GM10266 (cell line): ENCODE data around the gene SYT13.

Source experiments
- DNase-seq: peaks from one replicate; pipeline ENCODE4 v3.0.0; 2012; ENCODE audit errors: extremely low spot score
- TF ChIP-seq, protein P1 (sequence below): IDR thresholded peaks from 2 replicates; pipeline ENCODE4 v1.5.1; 2012; ENCODE audit warnings: mild to moderate bottlenecking, low read depth; ENCODE audit not compliant: control insufficient read depth, insufficient read depth; ENCODE audit errors: missing control alignments

The SYT13 gene

GRCh38 chr11:45287316-45287903 is 1.3 kb upstream of the SYT13 start:
- TF ChIP-seq, protein P1, sequence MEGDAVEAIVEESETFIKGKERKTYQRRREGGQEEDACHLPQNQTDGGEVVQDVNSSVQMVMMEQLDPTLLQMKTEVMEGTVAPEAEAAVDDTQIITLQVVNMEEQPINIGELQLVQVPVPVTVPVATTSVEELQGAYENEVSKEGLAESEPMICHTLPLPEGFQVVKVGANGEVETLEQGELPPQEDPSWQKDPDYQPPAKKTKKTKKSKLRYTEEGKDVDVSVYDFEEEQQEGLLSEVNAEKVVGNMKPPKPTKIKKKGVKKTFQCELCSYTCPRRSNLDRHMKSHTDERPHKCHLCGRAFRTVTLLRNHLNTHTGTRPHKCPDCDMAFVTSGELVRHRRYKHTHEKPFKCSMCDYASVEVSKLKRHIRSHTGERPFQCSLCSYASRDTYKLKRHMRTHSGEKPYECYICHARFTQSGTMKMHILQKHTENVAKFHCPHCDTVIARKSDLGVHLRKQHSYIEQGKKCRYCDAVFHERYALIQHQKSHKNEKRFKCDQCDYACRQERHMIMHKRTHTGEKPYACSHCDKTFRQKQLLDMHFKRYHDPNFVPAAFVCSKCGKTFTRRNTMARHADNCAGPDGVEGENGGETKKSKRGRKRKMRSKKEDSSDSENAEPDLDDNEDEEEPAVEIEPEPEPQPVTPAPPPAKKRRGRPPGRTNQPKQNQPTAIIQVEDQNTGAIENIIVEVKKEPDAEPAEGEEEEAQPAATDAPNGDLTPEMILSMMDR = no peak

GRCh38 chr11:45285250-45285828 is 802 bp downstream of the SYT13 start:
- no peak for DNase-seq
- TF ChIP-seq, protein P1 = no peak

More at GRCh38 chr11:45287316-45287903, 1.3 kb upstream of the SYT13 start:
- no peak for DNase-seq

DNA sequence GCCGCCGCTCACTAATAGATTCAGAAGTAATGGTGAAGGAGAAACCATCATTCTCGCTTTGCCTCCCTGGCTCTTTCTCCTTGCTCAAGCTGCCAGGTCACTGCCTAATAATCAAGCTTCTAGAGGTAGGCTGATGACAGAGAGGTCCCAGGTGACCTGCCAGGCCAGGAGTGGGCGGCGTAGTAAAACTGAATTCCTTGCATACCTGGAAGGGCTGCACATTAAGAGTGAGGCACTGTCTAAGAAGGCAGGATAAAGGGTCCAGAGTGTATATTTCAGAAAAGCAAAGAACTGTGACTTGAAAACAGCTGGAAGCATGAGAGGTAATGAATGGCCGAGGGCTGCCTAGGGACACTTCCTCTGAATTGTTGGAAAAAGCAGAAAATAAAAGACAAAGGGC is 4.1 kb downstream of the SYT13 start:
- TF ChIP-seq, protein P1 = no peak

DNA sequence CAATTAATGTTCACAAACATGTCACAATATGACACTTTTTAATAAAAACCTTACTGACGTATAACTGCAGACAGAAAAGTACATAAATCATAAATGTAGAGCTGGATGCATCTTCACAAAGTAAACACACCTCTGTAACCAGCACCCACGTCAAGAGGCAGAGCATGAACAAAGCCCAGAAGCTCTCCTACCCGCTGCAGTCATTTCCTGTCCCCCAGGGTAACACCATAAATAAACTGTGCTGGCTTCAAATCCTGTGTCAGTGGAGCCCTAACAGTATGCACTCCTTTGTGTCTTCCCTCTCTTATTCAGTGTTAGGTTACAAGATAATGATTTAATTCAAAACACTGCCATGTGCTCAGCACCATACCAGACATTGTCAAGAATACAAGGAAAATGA is 5.7 kb downstream of the SYT13 start:
- DNase-seq = no peak
- TF ChIP-seq, protein P1 = no peak

More for the DNA sequence above, 4.1 kb downstream of the SYT13 start:
- no peak for DNase-seq

DNA sequence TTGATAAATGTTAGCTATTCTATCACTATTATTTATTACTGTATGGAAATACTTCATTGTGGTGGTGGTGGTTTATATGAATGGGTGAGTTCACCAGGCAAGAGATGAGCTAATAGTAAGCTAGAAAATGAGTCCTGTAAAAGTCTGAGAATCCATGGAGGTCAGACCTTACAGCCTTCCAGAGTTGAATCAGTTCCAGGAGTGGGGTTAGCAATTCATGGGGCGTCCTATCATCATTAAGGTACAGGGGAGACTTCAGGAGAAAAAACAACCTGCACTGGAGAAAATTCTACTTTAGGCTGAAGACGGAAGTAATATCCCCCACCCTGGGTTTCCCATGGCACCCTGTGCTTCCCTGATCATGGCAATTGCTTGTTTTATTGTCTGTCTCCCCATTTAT is 6.5 kb downstream of the SYT13 start:
- DNase-seq = no peak
- TF ChIP-seq, protein P1 = no peak

DNA sequence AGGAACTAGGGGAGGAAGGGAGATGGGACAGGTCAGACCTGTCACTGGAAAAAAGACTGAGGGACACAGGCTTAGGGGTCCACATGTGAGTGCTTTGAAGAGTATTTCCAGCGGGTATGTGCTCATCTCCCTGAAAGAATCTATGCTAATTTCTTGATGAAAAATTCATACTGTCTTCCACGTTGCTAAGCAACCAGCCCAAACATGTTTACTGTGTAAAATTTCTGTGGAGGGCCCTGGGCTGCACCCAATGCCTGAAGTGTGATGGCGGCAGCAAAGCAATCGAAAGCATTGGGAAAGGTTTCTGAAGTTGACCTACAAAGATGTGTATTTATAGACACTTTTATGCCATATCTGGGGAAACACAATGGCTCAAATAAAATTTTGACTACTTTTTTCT is 7.4 kb downstream of the SYT13 start:
- TF ChIP-seq, protein P1 = no peak
- no peak for DNase-seq

GRCh38 chr11:45275828-45276227 is 10.3 kb downstream of the SYT13 start:
- DNase-seq = no peak
- TF ChIP-seq, protein P1 = no peak
